ENCODE measurements around the gene SGIP1. TPM values are rescaled to one million over a fixed set of nuclear protein-coding genes. Genes with fewer than 3 reads are reported as not detected.

The SGIP1 gene
- polyA plus RNA-seq, 1 of the 3 experiments (the other 2 are of a cell fraction), result 15.5 TPM

DNA sequence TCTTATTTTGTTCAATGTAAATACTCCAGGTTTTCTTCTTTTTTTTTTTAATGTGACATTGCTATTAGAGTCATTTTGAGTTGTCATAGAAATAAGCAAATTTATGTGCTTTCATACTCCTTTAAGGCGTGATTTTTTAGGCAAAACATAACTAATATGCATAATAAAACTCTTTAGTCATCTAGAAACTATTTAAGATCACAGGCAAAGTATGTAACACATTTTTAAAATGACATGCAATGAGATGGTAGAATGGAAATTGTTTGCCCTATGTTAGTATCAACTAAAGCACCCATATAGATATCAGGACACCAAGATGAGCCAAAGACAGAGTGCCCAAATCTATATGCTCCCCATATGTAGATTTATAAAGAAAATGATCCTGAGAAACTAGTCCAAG, 41.5 kb upstream of the SGIP1 start:
- Histone ChIP-seq H3K36me3 (replicated peaks in 1 of 2; ENCODE audit: control insufficient read depth in 1 of 2, insufficient read depth in 2 of 2, low read length in 1 of 2) (no peaks in the 10 kb centered on the region), H3K79me2 (ENCODE audit: insufficient read depth) (no peaks in the 10 kb centered on the region), H3K9me2 (no peaks in the 10 kb centered on the region), H4K20me1 (ENCODE audit: insufficient read depth) (no peaks in the 10 kb centered on the region), H3K4me1 (ENCODE audit: control insufficient read depth in 1 of 2, insufficient read depth in 2 of 2, low read depth in 1 of 2, low read length in 1 of 2) (peaks cover 46 to 76% of the 10 kb centered on the region in 2 experiments), H2AFZ (ENCODE audit: low read depth) (peak overlapping the region; percentile 14; the same call in 1 of the 2 replicates), H3K4me2 (no peak overlapping the region), H3K9ac (no peak overlapping the region; the same call in 1 of the 2 replicates), H3F3A (replicated peaks; ENCODE audit: insufficient read depth) (peaks cover 52% of the 10 kb centered on the region), H3K27ac (ENCODE audit: low read depth in 2 of 2, low read length in 1 of 2) (peak overlapping the region; percentile 95 to 100), H3K9me3 (no peaks in the 10 kb centered on the region), H3K4me3 (ENCODE audit: low read depth in 2 of 2, low read length in 1 of 2) (no peak overlapping the region), H3K27me3 (ENCODE audit: insufficient read depth) (no peaks in the 10 kb centered on the region)
- 85% methylated on average over 1 of the region's 1 CpG for WGBS (ENCODE audit: low lambda C conversion rate)
- TF ChIP-seq RXRA (IDR thresholded peaks at IDR 0.05; ENCODE audit: borderline replicate concordance, low read depth) (no peak), TAF1 (IDR thresholded peaks at IDR 0.05; ENCODE audit: borderline replicate concordance, low read depth, low read length) (no peak), TCF12 (IDR thresholded peaks at IDR 0.05) (no peak), FOXJ3 (CRISPR knock-in tag; IDR thresholded peaks at IDR 0.05) (no peak), ELF1 (IDR thresholded peaks at IDR 0.05) (no peak), MXI1 (IDR thresholded peaks at IDR 0.05; ENCODE audit: low read depth, low read length) (no peak), CTCF (IDR thresholded peaks at IDR 0.05) (no peak), RFX5 (IDR thresholded peaks at IDR 0.05; ENCODE audit: low read length) (no peak), FOSL2 (IDR thresholded peaks at IDR 0.05; ENCODE audit: borderline replicate concordance, low read depth) (no peak), RCOR1 (IDR thresholded peaks at IDR 0.05; ENCODE audit: low read length) (no peak), POLR2AphosphoS5 (IDR thresholded peaks at IDR 0.05; ENCODE audit: low read depth, low read length) (no peak), EP300 (IDR thresholded peaks at IDR 0.05; ENCODE audit: borderline replicate concordance in 1 of 2, low read depth in 1 of 2, low read length in 1 of 2) (no peak), IRF3 (IDR thresholded peaks at IDR 0.05; ENCODE audit: low read depth, low read length) (no peak), CHD2 (IDR thresholded peaks at IDR 0.05; ENCODE audit: low read length, partially characterized antibody) (no peak), SIN3A (IDR thresholded peaks at IDR 0.05; ENCODE audit: borderline replicate concordance, low read depth, low read length) (no peak)
- TF ChIP-seq, protein P1, sequence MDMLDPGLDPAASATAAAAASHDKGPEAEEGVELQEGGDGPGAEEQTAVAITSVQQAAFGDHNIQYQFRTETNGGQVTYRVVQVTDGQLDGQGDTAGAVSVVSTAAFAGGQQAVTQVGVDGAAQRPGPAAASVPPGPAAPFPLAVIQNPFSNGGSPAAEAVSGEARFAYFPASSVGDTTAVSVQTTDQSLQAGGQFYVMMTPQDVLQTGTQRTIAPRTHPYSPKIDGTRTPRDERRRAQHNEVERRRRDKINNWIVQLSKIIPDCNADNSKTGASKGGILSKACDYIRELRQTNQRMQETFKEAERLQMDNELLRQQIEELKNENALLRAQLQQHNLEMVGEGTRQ (IDR thresholded peaks at IDR 0.05; ENCODE audit: borderline replicate concordance, low read depth, low read length), result no peak
- TF ChIP-seq, protein P2, sequence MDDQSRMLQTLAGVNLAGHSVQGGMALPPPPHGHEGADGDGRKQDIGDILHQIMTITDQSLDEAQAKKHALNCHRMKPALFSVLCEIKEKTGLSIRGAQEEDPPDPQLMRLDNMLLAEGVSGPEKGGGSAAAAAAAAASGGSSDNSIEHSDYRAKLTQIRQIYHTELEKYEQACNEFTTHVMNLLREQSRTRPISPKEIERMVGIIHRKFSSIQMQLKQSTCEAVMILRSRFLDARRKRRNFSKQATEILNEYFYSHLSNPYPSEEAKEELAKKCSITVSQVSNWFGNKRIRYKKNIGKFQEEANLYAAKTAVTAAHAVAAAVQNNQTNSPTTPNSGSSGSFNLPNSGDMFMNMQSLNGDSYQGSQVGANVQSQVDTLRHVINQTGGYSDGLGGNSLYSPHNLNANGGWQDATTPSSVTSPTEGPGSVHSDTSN (IDR thresholded peaks at IDR 0.05), result no peak
- TF ChIP-seq, protein P3, sequence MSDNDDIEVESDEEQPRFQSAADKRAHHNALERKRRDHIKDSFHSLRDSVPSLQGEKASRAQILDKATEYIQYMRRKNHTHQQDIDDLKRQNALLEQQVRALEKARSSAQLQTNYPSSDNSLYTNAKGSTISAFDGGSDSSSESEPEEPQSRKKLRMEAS (IDR thresholded peaks at IDR 0.05; ENCODE audit: low read depth), result no peak
- CTCF ChIA-PET, result interaction anchor here (1.4 to 4.2 kb wide), 4 partner anchors 13 to 250 kb away, joined by 3 to 38 read pairs (median 14); no protein-coding TSS in a partner anchor
- POLR2A ChIA-PET, result interaction anchor here (2.6 kb wide), 1 partner anchor 43 kb away, joined by 28 read pairs; no protein-coding TSS in a partner anchor
- no peak for DNase-seq

Measured in SK-N-SH (cell line).